GM06990 (cell line): ENCODE measurements around the gene PPRC1.

ENCODE experiments used
- DNase-seq: peaks from one replicate; pipeline ENCODE4 v3.0.0-alpha.2; 2011; ENCODE audit not compliant: insufficient read length; ENCODE audit errors: extremely low read depth
- H3K27me3 ChIP-seq: replicated peaks from 2 replicates; pipeline ENCODE4 v1.6.0; 2011; ENCODE audit warnings: low read length; ENCODE audit not compliant: control insufficient read depth, insufficient read depth
- H3K36me3 ChIP-seq: 2 replicates; pipeline ENCODE4 v1.5.1; 2011; ENCODE audit warnings: low read length; ENCODE audit not compliant: control insufficient read depth, insufficient read depth
- H3K4me3 ChIP-seq: replicated peaks from 2 replicates; pipeline ENCODE4 v1.5.1; 2011; ENCODE audit warnings: low read depth, mild to moderate bottlenecking, control low read depth, low read length
- CTCF ChIP-seq: IDR thresholded peaks from 2 replicates; pipeline ENCODE4 v1.5.1; 2011; ENCODE audit warnings: low read length, control low read depth, mild to moderate bottlenecking, inconsistent platforms; ENCODE audit not compliant: insufficient read depth, poor library complexity, severe bottlenecking

PPRC1 gene

DNA sequence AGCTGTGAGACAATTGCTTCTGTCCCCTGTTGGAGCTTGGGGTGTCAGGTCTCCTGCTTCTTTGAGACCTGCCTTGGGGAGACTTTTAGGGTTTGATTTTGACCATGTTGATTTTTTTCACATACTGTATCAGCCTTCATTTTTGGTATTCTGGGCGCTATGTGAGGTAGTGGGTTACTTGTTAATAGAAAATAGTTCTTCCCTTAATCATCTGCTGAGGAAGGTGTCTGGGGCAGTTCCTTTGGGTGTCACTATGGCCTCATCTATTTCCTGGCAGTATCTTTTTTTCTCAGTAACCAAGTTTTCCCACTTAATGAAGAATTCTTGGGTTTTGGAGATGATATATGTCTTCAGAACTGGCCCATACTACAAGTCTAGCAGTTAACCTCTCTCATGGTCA lies 14.7 kb downstream of the PPRC1 start:
- peaks cover 35% of the 10 kb centered on the region for H3K36me3 ChIP-seq
- DNase-seq: no peak
- TF ChIP-seq CTCF: no peak
- no peak overlapping the region for H3K4me3 ChIP-seq
- no peaks in the 10 kb centered on the region for H3K27me3 ChIP-seq

DNA sequence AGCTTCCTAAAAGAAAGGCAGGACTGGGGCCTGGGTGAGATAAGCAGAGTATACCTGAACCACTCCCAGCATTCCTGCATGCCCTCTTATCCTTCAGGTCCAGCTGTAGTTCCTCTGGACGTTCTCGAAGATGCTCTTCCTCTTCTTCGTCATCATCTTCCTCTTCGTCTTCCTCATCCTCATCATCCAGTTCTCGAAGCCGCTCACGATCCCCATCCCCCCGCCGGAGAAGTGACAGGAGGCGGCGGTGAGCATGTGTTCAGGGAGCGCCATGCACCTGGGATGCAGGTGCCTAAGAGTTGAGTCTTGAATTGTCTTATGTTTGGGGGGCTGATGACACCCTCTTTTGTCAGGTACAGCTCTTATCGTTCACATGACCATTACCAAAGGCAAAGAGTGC lies 15.4 kb downstream of the PPRC1 start:
- Histone ChIP-seq H3K4me3 (no peak overlapping the region), H3K27me3 (no peaks in the 10 kb centered on the region), H3K36me3 (peaks cover 32% of the 10 kb centered on the region)
- TF ChIP-seq CTCF: no peak
- no peak for DNase-seq

DNA sequence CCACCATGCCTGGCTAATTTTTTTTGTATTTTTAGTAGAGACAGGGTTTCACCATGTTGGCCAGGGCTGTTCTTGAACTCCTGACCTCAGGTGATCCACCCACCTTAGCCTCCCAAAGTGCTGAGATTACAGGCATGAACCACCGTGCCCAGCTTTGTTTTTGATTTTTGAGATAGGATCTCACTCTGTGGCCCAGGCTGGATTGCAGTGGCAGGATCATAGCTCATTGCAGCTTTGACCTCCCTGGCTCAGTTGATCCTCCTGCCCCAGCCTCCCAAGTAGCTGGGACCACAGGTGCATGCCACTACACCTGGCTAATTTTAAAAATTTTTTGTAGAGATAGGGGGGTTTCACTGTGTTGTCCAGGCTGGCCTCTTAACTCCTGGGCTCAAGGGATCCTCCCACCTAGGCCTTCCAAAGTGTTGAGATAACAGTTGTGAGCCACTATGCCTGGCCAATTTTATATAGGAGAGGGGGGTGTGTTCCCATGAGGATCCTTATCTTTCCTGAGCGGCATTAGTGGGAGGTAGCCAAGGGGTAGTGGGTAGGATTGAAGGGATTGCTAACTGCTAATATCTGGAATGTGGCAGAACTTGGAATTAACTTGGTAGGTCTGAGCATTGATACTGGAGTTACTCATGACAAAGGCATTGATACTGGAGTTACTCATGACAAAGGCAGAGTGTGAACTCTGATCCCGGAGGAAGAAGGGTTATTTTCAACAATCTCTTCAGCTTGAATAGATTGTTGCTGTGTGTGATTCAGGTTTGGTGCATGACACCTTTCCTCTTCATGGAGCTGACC lies 18.3 kb downstream of the PPRC1 start:
- Histone ChIP-seq H3K36me3 (peaks cover 29% of the 10 kb centered on the region), H3K4me3 (peak overlapping the region; percentile 36; the same call in 1 of the 2 replicates), H3K27me3 (no peaks in the 10 kb centered on the region)
- DNase-seq: no peak
- TF ChIP-seq CTCF: no peak

DNA sequence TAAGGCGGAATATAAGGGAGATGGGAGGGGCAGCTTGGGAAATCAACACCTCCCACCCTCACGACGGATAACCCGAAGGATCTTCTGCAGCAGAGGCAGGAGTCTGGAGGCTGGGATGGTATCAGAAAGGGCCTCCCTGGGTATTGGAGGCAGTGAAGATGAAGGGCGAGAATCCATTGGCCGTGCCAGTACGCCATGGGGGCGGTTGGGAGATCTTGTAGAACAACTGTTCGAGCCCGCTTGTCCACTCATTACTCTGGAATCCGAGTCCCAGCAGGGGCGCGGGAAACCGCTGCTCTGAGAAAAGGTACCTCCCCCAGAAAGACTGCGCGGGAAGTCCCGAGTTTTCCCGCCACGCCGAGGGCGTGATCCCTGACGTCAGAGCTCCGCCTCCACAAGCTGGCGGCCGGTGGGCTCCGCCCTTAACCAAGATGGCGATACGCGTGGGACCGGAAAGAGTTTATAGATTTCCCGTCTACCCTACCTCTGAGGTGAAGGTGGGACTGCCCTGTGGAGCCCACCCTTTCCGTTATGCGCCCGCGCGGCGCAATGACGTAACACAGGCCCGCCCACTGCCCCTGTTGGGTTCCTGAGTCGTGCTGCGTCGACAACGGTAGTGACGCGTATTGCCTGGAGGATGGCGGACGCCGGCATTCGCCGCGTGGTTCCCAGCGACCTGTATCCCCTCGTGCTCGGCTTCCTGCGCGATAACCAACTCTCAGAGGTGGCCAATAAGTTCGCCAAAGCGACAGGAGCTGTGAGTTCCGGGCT lies 19.1 kb downstream of the PPRC1 start, which contains the start of gene NOLC1:
TSS of gene NOLC1 (plus strand) at position 616 of the 771 bp plus-strand sequence. CDS start at position 638, 22 bp downstream.
- Histone ChIP-seq H3K4me3 (peak within 1 kb of the TSS; percentile 98), H3K36me3 (peaks cover 23% of the 10 kb centered on the region), H3K27me3 (no peaks in the 10 kb centered on the region)
- no peak for TF ChIP-seq CTCF
- DNase-seq: peak; percentile 99

DNA sequence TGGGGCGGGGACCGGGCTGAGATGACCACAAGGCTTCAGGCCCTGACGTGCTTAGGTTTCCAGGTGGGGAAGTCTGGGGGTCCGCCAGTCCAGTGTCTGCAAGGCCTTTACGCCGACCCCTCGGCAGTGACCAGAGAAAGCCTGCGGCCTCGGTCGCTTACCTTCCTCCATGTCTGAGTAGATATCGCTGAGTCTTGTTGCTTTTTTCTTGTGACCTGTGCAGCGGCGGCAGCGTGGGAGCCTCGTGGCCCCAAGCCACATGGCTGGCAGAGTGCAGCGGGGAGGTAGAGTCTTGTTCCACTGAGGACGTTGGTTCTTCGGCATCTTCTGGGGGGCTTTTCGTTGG lies 19.7 kb downstream of the PPRC1 start:
- no peak for DNase-seq
- no peaks in the 10 kb centered on the region for H3K27me3 ChIP-seq
- H3K36me3 ChIP-seq: peaks cover 26% of the 10 kb centered on the region
- peak overlapping the region; percentile 98 for H3K4me3 ChIP-seq
- no peak for TF ChIP-seq CTCF
